Tibial nerve (tissue), 4 donors: ENCODE results near the gene ABCC4.

Source experiments
- EP300 ChIP-seq, 2 donors: sonication (generic); formaldehyde crosslinking; IDR thresholded peaks; one replicate each; pipeline ENCODE4 v1.6.1; 2017; ENCODE audit warnings: antibody characterized with exemption in 2 of 2, mild to moderate bottlenecking in 1 of 2
- POLR2A ChIP-seq, 2 donors: fragments of 450-650 bp; IDR thresholded peaks; one replicate each; pipeline ENCODE4 v1.6.1; 2017; ENCODE audit warnings: antibody characterized with exemption in 2 of 2, mild to moderate bottlenecking in 2 of 2, moderate library complexity in 2 of 2
- TF ChIP-seq, protein P1 (sequence below), 5 experiments: fragments of 200-600 bp in 3 of 5; fragments of 450-650 bp in 2 of 5; sonication (generic) in 3 of 5; IDR thresholded peaks; one replicate each; pipeline ENCODE4 v1.5.1; 2016 to 2019; ENCODE audit warnings: antibody characterized with exemption in 5 of 5, mild to moderate bottlenecking in 3 of 5, moderate library complexity in 2 of 5

DNA sequence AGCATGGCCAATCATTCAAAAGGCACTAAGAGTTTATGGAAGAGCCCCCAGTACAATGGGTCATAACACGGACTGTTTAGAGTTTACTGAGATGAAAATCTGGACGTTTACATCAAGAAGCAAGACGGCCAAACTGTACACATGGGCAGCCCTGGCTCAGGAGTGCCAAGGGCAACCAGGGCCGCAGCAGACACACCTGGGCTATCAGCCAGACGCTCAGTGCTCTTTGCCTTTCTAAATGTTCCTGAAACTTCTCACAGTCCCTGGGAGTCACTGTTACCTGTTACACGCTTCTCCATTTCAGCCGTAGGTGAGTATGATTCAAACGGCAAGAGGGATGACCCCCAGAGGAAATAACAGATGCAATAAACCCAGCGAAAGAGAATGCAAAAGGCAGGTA is 64.5 kb downstream of the ABCC4 start:
- TF ChIP-seq, protein P1, sequence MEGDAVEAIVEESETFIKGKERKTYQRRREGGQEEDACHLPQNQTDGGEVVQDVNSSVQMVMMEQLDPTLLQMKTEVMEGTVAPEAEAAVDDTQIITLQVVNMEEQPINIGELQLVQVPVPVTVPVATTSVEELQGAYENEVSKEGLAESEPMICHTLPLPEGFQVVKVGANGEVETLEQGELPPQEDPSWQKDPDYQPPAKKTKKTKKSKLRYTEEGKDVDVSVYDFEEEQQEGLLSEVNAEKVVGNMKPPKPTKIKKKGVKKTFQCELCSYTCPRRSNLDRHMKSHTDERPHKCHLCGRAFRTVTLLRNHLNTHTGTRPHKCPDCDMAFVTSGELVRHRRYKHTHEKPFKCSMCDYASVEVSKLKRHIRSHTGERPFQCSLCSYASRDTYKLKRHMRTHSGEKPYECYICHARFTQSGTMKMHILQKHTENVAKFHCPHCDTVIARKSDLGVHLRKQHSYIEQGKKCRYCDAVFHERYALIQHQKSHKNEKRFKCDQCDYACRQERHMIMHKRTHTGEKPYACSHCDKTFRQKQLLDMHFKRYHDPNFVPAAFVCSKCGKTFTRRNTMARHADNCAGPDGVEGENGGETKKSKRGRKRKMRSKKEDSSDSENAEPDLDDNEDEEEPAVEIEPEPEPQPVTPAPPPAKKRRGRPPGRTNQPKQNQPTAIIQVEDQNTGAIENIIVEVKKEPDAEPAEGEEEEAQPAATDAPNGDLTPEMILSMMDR (IDR thresholded peaks at IDR 0.05) = no peak
- TF ChIP-seq POLR2A (IDR thresholded peaks at IDR 0.05) (no peak), EP300 (IDR thresholded peaks at IDR 0.05) (no peak)
